GM12891 (cell line): Measurements from ENCODE around the gene DYNC1I1.

Experiments
- POLR2A ChIP-seq: IDR thresholded peaks from 2 replicates; pipeline ENCODE4 v1.6.1; 2011; ENCODE audit warnings: low read depth, low read length, control low read depth
- POLR2AphosphoS5 ChIP-seq: IDR thresholded peaks from 2 replicates; pipeline ENCODE4 v1.6.1; 2011; ENCODE audit warnings: low read depth, low read length, control low read depth

DNA sequence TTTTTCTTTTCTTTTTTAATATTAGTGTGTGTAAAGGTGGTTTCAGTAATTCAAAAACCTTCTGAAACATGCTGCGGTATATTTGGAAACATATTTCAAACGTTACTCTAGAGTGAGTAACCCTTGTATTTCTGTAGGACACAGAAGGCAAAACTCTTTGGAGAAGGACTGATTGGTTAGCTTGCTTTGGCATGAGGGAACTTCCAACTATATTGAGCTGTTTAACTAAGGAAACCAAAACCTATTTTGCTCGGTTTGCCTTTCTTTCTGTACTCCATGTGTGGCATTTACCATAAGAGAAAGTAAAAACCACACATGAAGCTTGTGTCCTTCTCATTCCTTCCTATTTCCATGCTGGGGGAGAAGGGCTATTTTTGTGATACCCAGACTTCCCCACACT, 149.8 kb downstream of the DYNC1I1 start:
- TF ChIP-seq POLR2A (no peak), POLR2AphosphoS5 (no peak)
